HUDEP-2 (cell line): ENCODE results near the gene CLNK.

Experiments
- DNase-seq, 76 experiments: peaks; one replicate each; lab custom pipeline; 2025; ENCODE audit not compliant: unreplicated experiment in 76 of 76; lab: John Stamatoyannopoulos, UW

CLNK gene

GRCh38 chr4:10664408-10664807, 20.2 kb downstream of the CLNK start:
- DNase-seq: no peak

- peak in 6 of 76 experiments; percentile 1 to 32 (median 14) for DNase-seq
Observed at GRCh38 chr4:10662937-10663336, 21.6 kb downstream of the CLNK start.

- no peak for DNase-seq
Observed at GRCh38 chr4:10661047-10661446, 23.5 kb downstream of the CLNK start.

GRCh38 chr4:10659251-10659650, 25.3 kb downstream of the CLNK start:
- no peak for DNase-seq

GRCh38 chr4:10656988-10657387, 27.6 kb downstream of the CLNK start:
- no peak for DNase-seq

- DNase-seq: no peak
Observed at GRCh38 chr4:10656420-10656819, 28.1 kb downstream of the CLNK start.

GRCh38 chr4:10655968-10656367, 28.6 kb downstream of the CLNK start:
- no peak for DNase-seq

- DNase-seq: no peak
Observed at GRCh38 chr4:10648479-10648878, 36.1 kb downstream of the CLNK start.

GRCh38 chr4:10647846-10648245, 36.7 kb downstream of the CLNK start:
- no peak for DNase-seq

- no peak for DNase-seq
Observed at GRCh38 chr4:10643600-10644425, 40.8 kb downstream of the CLNK start.

- DNase-seq: no peak
Observed at GRCh38 chr4:10640561-10641201, 43.9 kb downstream of the CLNK start.

- no peak for DNase-seq
Observed at GRCh38 chr4:10639664-10640063, 44.9 kb downstream of the CLNK start.

- DNase-seq: no peak
Observed at GRCh38 chr4:10639100-10639499, 45.5 kb downstream of the CLNK start.

GRCh38 chr4:10635091-10635490, 49.5 kb downstream of the CLNK start:
- no peak for DNase-seq

- DNase-seq: no peak
Observed at GRCh38 chr4:10629394-10629793, 55.2 kb downstream of the CLNK start.

- no peak for DNase-seq
Observed at GRCh38 chr4:10625131-10625530, 59.4 kb downstream of the CLNK start.

- no peak for DNase-seq
Observed at GRCh38 chr4:10623862-10624261, 60.7 kb downstream of the CLNK start.

- DNase-seq: no peak
Observed at GRCh38 chr4:10623241-10623640, 61.3 kb downstream of the CLNK start.

GRCh38 chr4:10622728-10623127, 61.8 kb downstream of the CLNK start:
- no peak for DNase-seq

- DNase-seq: no peak
Observed at GRCh38 chr4:10620935-10621488, 63.6 kb downstream of the CLNK start.

GRCh38 chr4:10619855-10620254, 64.7 kb downstream of the CLNK start:
- no peak for DNase-seq

- DNase-seq: no peak
Observed at GRCh38 chr4:10619220-10619619, 65.3 kb downstream of the CLNK start.
